Activated effector memory CD4-positive, alpha-beta T cell treated with Interleukin-2 at 50 U/mL for 16 hours (primary cell): ENCODE results near the gene IP6K1.
"Not testable (repeated sequence)": the region's sequence is repeated elsewhere in the genome, so short reads cannot be mapped to it uniquely, and the experiment has no call there.

ENCODE experiments used
- DNase-seq: peaks from one replicate; pipeline ENCODE4 v3.0.0-alpha.2; 2020

IP6K1 gene

DNA sequence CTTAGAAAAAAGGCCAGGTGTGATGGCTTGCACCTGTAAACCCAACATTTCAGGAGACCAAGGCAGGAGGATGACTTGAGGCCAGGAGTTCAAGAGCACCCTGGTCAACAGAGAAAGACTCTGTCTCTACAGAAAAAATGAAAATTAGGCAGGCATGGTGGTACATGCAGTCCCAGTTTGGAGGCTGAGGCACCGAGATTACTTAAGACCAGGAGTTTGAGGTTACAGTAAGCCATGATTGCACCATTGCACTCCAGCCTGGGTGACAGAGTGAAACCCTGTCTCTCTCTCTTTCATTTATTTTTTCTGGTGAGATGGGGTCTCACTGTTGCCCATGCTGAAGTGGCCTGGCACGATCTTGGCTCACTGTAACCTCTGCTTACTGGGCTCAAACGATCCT is 24.7 kb downstream of the IP6K1 start:
- DNase-seq: no peak

DNA sequence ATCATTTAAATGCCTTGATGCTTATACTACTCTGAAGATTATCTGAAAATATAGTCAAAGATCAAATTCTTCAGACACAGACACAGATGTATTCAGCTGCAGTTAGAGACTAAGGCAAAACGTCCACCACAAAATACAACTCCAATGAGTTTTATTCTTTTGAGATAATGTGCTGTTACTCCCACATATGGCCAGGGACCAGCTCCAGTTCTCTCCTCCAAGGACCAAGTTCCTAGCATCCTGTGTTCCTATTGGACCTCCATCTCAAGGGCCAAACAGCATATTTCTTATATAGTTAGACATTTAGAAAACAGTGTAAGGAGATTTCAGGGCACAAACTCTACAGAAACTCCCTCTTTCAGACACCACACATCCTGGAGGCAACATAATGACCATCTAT is 27.1 kb downstream of the IP6K1 start:
- no peak for DNase-seq

DNA sequence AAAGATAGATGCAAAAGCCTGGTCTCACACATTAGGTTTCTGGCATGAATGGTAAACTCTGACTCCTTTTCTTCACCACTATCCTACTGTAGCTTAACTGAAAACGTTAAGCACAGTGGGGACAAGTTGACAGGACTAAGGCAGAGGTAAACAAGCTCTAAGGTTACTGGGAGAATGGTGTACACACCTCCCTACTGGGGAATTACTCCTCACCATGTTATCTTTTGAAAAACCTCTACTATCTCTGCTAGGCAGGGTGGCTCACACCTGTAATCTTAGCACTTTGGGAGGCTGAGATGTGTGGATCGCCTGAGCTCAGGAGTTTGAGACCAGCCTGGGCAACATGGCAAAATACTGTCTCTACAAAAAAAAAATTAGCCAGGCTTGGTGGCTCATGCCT is 29.1 kb downstream of the IP6K1 start:
- no peak for DNase-seq

DNA sequence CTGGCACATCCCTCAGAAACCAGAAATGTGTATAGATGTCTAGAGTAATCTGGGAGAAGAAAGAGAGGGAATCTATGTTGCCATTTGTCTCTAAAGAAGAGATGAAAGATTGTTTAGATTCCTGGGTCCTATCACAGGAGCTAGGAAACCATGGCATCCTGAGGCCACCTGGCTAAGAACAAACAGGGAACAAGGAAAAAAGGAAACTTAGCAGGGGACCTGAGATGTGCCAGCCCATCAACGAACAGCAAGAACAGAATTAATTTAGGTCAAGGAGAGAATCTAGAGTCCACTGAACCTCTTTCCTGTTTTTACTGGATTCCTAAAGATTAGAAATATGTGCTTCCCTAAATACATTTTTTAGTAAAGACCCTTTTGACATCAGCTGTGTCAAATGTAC is 30.3 kb downstream of the IP6K1 start:
- no peak for DNase-seq

DNA sequence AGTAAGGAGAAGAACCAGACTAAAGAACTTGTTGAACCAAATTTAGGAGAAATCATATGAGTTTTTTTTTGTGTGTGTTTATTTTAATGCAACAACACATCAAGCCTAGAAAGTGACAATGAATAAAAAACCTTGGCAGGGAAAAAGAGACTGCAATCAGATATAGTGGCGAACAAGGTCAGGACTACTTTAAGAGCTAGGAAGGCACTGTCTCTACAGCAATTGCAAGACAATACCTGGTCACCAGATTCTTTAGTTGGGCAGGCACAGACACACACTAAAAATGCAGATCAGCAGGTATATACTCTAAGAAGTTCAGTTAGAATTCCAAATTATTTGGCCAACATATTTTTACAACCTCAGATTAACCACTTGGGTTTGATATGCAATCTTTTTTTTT is 31.8 kb downstream of the IP6K1 start:
- DNase-seq: no peak

DNA sequence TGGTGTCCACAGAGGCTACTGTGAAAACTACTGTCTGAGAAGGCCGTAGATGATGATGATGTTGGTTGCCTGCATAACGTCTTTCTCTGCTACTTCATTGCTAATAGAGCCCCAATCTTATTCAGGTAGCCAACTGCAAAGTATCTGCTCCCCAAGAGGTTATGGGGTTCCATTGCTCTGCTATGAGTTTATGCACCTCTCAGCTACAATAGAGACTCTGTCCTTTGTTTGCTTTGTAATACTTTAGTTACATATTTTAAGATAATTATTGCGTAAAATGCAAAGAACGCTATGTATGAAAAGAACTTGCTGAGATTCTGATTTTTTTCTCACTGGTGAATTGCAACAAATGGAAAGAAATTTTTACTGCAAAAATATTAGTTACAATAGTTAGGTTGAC is 34.8 kb downstream of the IP6K1 start:
- no peak for DNase-seq

DNA sequence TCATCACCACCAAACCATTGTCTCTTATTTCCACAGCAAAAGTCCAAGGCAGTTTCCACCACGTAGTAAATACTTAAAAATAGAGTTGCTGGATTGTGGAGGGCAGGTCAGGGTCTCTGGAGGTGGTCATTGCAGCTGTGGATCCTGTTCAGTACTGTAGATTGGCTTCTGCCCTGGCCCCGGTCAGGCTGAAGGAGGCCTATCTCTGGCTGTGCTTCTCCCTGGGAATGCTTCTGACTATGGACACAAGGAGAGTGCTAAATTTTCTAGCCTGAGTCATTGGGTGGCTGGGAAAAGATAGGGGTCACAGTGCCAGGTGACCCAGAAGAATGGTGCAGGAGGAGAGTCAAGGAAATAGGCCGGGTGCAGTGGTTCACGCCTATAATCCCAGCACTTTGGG is 36.3 kb downstream of the IP6K1 start:
- DNase-seq: no peak

DNA sequence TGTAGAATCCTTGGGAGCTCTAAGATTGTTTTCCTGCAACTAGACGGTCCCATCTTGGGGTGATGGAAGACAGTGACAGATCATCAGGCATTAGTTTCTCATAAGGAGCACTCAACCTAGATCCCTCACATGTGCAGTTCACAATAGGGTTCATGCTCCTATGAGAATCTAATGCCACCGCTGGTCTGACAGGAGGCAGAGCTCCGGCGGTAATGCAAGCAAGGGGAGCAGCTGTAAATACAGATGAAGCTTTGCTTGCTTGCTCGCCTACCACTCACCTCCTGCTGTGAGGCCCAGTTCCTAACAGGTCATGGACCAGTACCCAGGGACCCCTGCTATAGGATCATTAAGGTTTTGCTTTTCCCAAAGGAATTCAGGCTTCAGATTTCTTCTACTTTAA is 37.5 kb downstream of the IP6K1 start:
- not testable (repeated sequence) for DNase-seq

DNA sequence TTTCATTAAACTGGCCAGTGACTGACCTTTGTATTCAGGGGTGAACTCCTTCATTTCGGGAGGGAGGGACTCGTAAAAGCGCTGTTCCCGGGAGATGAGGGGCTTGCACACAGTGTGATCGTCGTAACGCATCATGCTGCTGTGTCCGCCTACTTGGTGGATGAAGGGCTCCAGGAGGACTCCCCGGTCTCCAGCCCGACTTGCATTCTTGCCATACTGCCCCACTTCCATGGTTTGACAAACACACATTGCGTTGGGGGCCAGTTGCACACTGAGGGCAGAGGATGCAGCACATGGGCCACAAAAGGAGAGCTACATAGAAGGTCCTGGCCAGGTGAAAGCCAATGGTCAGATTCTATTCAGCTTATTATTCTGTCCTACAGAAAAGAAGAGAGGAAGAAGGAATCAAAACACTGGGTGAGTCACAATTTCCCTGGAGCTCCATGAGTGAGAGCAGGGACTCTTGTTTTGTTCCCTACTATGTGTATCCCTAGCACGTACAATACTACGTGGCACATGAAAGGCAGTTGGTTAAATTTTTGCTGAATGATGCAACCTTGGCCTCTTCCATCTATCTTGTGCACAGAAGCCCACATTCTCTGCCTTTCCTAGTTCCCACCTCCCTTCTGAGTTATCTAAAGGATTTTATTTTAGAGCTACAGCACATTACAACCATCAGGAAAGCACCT is 38.4 kb downstream of the IP6K1 start:
- no peak for DNase-seq

DNA sequence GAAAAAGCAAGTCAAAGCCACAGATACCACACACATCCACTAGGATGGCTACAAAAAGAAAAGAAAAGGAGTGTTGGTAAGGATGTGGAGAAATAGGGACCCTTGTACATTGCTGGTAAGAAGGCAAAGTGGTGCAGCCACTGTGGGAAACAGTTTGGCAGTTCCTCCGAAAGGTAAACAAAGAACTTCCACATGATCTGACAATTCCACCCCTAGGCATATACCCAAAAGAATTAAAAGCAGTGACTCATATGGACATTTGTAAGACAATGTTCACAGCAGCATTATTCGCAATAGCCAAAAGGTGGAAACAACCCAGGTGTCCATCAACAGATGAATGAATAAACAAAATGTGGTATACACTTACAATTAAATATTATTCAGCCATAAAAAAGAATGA is 40.4 kb downstream of the IP6K1 start:
- no peak for DNase-seq

DNA sequence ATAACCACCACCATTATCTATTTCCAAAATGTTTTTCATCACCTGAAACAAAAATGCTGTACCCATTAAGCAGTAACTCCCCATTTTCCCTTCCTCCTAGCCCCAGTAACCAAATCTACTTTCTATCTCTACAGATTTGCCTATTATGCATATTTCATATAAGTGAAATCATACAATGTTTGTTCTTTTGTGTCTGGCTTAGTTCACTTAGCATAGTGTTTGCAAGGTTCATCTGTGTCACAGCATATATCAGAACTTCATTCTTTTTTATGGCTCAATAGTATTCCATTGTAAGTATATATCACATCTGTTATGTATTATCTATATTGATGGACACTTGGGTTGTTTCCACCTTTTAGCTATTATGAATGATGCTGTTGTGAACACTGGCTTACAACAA is 45.9 kb downstream of the IP6K1 start:
- no peak for DNase-seq

DNA sequence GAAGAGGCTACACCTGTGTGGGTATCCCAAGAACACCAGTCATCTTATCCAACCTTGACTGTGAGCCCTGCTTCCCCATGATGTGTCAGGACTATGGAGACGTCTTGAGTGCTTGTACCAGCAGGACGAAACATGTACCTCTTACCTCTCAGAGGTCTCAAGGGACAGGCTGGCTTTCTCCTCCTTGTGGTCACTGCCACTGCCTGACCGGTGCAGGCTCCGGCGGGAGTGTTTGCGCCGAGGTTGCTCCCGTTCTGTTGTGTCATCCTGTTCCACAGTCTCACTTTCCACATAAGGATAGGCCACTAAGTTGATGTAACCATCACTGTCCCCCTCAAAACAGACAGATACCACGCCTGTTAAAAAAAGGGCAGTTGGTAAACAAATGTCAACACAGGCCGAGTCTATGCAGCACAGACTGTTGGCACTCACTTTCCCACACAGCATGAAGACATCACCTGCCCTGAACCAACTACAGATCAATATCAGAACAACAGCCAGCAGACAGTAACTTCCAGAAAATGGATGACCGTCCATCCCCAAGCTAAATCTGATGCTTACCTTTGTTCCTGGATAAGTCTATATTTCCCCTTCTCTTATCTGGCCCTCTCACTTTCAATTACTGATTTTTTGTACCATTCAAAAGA is 48.2 kb downstream of the IP6K1 start:
- DNase-seq: no peak

DNA sequence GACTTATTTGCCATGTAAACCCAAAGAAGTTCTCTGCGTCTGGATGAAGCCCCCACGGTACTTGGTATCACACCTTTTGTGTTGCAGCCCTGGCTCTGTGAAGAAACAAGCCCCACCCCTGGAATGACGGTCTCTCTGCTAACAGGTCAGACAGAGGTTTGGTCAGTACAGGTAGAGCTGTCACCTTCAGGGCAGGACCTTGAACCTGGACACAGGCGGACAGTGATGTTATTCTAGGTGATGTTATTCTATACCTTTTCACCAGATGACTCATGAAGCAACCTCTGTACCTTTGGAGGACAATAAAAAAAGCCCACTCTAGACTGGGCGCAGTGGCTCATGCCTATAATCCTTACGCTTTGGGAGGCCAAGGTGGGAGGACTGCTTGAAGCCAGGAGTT is 51.6 kb downstream of the IP6K1 start:
- no peak for DNase-seq

DNA sequence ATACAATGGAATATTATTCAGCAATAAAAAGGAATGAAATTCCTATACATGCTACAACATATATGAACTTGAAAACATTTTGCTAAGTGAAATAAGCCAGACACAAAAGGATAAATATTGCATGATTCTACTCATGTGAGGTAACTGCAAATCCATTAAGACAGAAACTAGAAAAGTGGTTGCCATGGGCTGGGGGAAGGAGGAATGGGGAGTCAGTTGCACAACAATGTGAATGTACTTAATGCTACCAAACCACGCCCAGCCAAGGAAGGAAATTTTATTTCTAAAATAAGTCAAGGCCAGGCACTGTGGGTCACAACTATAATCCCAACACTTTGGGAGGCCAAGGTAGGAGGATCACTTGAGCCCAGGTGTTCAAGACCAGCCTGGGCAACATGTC is 52.8 kb downstream of the IP6K1 start:
- no peak for DNase-seq

DNA sequence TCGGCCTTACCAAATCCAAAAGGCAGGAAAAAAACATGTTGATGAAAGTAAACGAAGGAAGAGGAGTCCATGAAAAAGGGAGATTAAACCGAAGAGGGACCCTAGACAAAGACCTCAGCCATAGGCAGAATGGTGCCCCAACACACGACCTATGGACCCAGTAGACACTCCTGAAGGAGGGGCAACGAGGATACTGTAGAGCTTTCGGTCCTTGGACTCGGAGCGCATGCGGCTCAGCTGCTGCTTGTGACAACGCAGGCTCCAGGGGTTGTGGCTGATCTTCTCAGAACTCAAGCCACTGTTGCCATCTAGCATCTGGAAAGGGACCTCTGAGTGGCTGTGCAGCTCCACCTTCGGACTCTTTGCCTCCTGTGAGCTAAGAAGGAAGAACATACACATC is 53.7 kb downstream of the IP6K1 start:
- no peak for DNase-seq

DNA sequence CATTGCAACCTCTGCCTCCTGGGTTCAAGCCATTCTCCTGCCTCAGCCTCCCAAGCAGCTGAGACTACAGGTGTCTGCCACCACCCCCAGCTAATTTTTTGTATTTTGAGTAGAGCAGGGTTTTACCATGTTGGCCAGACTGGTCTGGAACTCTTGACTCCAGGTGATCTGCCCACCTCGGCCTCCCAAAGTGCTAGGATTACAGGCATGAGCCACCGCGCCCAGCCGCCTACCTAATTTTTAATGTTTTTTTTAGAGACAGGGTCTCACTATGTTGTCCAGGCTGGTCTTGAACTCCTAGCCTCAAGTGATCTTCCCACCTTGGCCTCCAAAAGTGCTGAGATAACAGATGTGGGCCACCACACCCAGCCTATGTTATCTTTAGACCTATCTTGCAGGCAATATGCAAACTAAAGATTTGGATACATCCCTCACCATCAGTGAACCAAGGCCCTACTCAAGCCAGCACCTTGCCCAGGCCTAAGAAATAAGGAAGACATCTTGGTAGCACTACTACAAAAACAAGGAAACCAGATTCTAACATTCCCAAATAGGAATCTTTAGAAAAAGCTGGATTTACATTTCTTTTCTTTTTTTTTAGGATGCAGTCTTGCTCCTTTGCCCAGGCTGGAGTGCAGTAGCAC is 56.3 kb downstream of the IP6K1 start:
- no peak for DNase-seq

DNA sequence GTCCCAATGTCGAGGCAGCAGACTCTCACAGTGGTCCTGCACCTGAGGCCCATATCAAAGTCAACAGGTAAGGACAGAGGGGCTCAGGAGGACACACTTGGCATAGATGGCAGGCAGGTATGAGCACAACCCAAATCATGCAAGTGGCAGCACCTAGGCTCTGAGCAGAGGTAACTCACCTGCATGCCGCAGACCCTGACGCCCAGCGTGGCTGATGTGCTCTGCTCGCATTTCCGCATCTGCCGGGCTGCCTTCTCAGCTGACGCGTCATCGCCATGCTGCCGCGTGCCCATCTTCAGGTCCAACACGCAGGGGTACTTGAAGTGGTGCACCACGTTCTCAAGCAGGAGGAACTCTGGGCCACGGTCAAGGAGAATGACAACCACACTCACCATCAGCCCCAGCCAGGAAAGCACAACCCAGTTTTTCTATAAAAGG is 58.4 kb downstream of the IP6K1 start:
- DNase-seq: no peak

DNA sequence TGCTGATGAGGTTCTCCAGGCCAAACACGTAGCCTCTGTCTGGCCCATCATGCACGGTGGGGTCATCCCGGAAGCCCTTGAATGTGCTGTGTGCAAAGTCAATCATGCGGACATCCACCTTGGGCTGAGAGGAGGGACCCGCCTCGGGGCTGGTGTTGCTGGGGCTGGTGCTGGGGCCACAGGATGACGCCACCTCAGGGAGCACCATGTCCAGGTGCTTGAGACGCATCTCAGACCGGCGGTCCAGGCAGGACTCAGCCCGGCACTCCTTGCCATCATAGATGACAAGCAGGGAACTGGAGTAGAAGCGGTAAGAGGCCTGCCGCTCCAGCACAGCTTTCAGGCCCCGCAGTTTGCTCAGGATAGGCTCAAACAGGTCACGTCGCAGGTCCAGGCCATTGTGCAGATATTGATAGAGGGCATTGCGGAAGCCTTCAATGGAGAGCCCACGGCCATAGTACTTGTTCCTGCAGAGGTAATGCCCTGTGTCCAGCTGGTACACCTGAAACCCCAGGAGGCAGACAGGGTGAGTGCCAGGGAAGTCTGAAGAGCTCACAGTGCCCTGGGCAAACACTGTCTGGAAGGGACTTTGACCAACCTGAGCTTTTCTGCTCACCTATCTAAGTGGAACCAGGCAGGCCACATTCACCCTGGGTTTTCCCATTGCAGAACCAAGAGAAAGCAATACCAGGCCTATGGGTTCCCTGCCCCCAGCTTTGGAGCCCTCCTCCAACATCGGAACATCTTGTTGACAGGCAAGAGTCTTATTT is 59.0 kb downstream of the IP6K1 start:
- no peak for DNase-seq

DNA sequence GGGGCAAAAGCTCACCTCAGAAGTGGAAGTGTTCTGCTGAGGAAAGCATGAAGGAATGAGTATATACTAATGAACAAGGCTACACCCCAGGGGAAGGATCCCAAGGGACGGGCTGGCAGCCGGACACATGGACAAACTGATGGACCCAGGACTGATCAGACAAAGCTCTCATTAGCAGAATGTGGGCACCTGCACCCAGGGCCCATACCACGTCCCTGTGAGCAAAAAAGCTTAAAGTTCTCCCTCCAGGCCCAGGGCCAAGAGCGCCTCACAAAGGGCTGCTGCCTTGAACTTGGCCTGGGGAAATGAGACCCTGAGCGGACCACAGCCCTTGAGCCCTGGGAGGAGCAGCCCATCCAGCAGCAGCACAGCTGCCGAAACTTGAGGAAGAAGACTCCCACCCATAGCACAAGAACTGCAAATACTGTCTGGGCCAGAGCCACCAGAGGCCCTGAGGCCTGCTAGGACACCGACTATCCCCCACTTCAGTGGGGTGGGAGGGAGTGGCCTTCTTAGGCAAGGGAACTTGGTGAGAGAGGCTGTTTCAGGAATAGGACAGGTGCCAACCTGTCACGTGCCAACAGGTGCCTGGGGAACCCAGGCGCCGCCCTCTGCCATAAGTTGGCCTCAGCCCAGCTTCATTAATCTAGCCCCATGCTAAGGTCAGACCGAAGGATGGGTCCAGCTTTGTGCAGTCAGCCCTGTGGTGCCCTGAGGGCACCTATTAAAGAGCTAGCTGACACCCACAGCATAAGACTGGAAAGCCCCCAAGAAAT is 60.2 kb downstream of the IP6K1 start:
- DNase-seq: no peak

DNA sequence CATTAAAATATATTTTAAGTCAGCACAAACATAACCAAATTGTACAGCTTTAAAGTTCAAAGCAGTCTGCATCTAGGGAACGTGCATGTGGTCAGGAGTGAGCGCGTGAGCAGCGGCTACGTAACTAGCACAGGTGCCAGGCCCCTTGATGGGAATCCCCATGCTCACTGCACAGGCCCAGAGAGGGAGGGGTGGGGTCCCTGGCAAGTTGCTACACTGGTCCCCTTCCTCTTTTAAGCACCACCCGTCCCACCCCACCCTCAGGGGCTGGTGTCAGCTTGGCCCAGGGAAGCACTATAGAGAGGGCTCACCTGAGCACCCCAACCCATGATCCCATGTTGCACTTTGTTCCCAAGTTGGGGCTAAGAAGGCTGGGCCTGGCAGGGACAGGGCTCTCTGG is 61.8 kb downstream of the IP6K1 start:
- no peak for DNase-seq

DNA sequence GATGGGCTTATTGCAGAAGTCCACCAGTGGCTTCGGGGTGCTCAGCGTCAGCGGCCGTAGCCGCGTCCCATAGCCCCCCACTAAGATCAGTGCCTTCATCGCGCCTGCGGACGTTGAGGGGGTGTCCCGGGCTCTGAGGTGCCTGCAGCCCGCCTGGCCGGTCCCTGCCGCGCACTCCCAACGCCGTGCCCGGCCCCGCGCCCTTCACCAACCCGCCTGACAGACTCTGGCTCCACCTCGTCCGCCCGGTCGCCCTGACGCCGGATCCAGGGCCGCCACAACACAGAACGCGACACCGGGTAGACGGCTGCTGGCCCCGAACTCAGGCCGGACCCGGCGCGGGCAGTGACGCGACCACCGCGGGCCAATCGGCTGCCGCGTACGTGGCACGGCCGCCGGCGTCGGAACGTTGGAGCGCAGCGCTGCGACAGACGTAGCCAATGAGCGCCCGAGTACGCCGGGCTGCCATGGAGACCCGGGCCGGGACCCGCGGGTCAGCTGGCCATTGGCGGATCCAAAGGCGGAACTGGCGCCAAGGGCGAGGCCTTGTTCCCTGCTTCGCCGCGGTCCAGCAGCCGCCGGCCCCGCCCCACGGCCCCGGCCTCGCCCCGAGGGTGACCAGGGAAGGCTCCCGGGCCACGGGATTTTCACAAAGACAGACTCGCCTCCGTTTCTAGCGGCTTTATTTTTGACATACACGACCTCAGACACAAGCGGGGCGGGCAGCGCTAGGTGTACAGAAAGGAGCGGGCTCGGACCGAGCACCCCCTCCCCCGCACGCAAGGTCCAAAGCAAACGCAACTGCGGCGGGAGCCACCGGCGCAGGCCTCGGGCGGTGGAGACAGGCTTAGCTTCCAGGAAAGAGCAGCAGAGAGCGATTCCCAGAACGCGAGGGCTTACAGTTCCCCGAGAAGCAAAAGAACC is 62.5 kb downstream of the IP6K1 start, which contains the start of gene GMPPB:
Gene GMPPB, minus strand, starts transcription at position 324 of the 924 bp plus-strand sequence. Its CDS starts 225 bp downstream, at position 99.
- peak; percentile 88 for DNase-seq

DNA sequence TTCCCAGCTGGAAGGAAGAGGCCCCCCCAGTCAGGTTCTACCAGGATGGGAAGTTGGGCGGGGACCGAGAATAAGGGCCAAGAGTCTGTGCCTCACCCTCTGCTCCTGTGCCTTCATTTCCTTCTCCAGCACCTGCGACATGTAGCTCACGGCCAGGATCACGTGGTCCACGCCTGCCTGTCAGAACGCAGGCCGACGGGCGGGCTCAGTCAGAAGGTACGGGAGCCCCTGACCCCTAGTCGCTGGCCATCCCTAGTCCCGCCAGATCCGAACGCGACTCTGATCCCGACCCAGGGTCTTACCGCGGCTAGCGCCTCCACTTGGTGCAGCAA is 63.1 kb downstream of the IP6K1 start:
- DNase-seq: peak; percentile 45
